A549 treated with CpdA at 1 μM for 4 hours (cell line): Measurements from ENCODE around the gene PCDHGA11. TPM values are rescaled to one million over a fixed set of nuclear protein-coding genes. Genes with fewer than 3 reads are reported as not detected.

Experiments used
- total RNA-seq: library from RNA; stranded (reverse); fragments of 200-300 nt; extraction: Qiagen RNA extraction; gene quantifications from 5 replicates; pipeline ENCODE4 v1.2.3, GENCODE V29; 2022; ENCODE audit warnings: low read depth

Gene PCDHGA11
- 0.02 TPM in 1 of 5 replicates, not detected in the others for total RNA-seq

DNA sequence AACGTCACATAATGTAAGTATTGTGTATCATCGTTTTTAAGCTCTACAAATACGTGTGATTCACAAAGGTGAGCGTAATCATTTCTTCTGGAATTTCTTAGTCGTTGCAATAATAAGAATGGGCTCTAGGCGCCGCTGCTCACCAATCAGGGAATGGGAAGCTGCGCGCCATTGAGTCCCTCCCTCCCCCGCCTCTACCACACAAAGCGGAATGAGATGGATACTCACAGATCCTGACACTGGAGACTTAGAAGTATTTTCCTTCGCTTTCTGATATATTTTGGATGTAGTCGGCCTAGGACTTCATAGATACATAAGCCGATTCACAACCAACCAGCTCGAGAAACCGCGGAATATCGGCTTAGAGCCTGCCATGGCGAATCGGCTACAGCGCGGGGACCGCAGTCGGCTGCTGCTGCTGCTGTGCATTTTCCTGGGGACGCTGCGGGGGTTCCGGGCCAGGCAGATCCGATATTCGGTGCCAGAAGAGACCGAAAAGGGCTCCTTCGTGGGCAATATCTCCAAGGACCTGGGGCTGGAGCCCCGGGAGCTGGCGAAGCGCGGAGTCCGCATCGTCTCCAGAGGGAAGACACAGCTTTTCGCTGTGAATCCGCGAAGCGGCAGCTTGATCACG, at the start of gene PCDHGA11:
Gene PCDHGA11, plus strand, starts transcription at position 197 of the 634 bp plus-strand sequence. Its CDS starts 177 bp downstream, at position 374.

DNA sequence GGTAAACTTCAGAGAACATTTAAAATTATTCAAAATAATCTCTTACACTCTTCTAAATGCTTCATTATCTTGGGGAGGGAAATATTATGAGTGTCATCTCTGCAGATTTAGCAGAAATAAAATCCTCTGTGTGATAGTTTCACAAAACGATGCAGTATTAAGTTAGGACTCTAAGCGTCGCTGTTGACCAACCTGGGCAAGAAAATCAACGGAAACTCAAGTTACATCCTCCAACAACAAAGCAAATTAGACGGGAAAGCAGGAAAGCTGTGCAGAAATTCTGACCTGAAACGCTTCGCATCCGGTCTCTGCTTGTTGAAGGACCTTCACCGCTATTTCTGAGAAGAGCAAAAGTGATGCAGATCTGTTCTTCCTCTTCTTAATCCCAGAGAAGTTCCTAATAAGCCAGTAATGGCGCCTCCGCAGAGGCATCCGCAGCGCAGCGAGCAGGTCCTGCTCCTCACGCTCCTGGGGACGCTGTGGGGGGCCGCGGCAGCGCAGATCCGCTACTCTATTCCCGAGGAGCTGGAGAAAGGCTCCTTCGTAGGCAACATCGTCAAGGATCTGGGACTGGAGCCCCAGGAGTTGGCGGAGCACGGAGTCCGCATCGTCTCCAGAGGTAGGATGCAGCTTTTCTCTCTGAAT, 47.1 kb upstream of the PCDHGA11 start, which contains the start of gene PCDHGA6:
Gene PCDHGA6, plus strand, starts transcription at position 219 of the 645 bp plus-strand sequence. Its CDS starts 193 bp downstream, at position 412.

DNA sequence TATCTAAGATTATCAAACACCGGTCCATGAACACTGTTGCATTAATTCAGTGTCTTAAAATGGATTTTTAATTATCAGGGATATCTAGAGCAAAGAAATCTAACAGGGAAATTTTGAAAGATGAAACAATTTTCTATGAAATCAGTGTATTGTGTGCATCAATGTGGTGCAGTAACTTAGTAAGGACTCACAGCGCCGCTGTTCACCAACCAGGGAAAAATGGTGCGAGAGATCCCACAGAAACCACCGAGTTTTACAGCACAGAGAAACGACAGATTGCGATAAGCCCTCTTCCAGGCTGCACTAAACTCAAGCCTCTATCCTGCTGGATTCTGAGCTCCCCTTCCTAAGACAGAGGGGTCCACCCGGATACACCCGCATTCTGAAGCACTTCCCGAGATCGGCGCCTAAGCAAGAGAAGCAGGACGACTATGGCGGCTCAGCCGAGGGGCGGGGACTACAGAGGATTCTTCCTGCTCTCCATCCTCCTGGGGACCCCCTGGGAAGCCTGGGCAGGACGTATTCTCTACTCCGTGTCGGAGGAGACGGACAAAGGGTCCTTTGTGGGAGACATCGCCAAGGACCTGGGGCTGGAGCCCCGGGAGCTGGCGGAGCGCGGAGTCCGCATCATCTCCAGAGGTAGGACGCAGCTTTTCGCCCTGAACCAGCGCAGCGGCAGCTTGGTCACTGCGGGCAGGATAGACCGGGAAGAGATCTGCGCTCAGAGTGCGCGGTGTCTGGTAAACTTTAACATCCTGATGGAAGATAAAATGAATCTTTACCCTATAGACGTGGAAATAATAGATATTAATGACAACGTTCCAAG, 38.2 kb upstream of the PCDHGA11 start, which contains the start of gene PCDHGA7:
Gene PCDHGA7, plus strand, starts transcription at position 274 of the 826 bp plus-strand sequence. Its CDS starts 158 bp downstream, at position 432.

DNA sequence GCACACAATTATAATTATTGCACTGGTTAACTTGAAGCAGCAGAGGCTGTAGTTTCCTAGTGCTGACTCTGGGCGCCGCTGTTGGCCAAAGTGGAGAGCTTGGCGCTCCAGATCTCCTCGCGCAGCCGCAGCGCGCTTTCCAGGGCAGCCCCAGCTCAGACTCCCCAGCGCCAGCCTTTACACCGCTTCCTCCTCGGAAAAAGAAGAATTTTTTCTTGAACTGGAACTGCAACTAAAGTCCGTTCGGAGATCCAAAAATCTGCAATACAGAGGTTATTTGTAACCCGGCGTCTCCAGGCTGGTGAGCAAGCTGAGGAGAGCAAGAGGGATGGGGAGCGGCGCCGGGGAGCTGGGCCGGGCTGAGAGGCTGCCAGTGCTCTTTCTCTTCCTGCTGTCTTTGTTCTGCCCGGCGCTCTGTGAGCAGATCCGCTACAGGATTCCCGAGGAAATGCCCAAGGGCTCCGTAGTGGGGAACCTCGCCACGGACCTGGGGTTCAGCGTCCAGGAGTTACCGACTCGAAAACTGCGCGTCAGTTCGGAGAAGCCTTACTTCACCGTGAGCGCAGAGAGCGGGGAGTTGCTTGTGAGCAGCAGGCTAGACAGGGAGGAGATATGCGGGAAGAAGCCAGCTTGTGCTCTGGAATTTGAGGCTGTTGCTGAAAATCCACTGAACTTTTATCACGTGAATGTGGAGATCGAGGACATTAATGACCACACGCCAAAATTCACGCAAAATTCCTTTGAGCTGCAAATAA, 33.1 kb upstream of the PCDHGA11 start, which contains the start of gene PCDHGB4:
Gene PCDHGB4, plus strand, starts transcription at position 142 of the 755 bp plus-strand sequence. Its CDS starts 187 bp downstream, at position 329.

DNA sequence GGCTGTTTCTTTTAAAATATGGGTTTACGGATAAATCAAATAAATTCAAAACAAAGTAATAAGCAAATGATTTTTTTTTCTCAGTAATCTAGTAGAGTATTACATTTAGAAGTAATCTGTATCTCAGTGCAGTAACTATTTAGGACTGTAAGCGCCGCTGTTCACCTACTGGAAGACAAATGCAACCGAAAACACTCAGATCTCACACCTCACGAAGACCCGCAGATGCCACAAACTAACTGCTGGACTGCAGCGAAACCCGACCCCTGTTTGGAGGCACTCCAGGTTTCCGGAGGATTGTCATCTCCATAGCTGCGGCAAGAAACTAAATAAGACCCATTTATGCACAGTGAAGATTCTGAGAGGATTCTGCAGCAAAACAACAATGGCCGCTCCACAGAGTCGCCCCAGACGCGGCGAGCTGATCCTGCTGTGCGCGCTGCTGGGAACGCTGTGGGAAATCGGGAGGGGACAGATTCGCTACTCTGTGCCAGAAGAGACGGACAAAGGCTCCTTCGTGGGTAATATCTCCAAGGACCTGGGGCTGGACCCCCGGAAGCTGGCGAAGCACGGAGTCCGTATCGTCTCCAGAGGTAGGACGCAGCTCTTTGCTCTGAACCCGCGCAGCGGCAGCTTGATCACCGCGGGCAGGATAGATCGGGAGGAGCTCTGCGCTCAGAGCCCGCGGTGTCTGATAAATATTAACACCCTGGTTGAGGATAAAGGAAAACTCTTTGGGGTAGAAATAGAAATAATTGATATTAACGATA, 28.2 kb upstream of the PCDHGA11 start, which contains the start of gene PCDHGA8:
Gene PCDHGA8, plus strand, starts transcription at position 205 of the 770 bp plus-strand sequence. Its CDS starts 181 bp downstream, at position 386.

DNA sequence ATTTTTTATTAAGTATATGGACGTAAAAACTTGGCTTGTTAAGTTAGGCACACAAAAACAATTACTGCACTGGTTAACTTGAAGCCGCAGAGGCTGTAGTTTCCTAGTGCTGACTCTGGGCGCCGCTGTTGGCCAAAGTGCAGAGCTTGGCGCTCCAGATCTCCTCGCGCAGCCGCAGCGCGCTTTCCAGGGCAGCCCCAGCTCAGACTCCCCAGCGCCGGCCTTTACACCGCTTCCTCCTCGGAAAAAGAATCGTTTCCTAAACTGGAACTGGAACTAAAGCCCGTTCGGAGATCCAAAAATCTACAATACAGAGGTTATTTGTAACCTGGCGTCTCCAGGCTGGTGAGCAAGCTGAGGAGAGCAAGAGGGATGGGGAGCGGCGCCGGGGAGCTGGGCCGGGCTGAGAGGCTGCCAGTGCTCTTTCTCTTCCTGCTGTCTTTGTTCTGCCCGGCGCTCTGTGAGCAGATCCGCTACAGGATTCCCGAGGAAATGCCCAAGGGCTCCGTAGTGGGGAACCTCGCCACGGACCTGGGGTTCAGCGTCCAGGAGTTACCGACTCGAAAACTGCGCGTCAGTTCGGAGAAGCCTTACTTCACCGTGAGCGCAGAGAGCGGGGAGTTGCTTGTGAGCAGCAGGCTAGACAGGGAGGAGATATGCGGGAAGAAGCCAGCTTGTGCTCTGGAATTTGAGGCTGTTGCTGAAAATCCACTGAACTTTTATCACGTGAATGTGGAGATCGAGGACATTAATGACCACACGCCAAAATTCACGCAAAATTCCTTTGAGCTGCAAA, 22.9 kb upstream of the PCDHGA11 start, which contains the start of gene PCDHGB5:
Gene PCDHGB5, plus strand, starts transcription at position 192 of the 796 bp plus-strand sequence. Its CDS starts 181 bp downstream, at position 373.

DNA sequence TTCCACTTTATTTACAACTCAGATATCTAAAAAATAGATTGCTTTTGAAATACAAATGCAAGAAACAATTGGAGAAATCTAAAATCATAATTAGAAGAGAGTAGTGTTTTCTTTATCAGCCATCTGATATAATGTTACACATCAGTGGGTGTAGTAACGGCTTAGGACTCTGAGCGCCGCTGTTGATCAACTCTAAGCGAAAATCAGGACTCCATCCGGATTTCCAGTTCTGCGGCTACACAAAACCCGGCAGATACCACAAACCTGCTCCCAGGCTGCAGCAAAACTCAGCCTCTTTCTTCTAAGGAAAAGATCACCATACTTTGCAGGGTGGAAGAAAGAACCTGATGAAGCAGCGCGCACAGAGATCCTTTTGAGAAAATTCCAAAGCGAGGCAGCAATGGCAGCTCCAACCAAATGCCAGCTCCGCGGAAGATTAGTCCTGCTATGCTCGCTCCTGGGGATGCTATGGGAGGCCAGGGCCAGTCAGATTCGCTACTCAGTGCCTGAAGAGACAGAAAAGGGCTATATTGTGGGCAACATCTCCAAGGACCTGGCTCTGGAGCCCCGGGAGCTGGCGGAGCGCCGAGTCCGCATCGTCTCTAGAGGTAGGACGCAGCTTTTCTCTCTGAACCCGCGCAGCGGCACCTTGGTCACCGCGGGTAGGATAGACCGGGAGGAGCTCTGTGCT, 18.2 kb upstream of the PCDHGA11 start, which contains the start of gene PCDHGA9:
Gene PCDHGA9, plus strand, starts transcription at position 226 of the 691 bp plus-strand sequence. Its CDS starts 175 bp downstream, at position 401.

DNA sequence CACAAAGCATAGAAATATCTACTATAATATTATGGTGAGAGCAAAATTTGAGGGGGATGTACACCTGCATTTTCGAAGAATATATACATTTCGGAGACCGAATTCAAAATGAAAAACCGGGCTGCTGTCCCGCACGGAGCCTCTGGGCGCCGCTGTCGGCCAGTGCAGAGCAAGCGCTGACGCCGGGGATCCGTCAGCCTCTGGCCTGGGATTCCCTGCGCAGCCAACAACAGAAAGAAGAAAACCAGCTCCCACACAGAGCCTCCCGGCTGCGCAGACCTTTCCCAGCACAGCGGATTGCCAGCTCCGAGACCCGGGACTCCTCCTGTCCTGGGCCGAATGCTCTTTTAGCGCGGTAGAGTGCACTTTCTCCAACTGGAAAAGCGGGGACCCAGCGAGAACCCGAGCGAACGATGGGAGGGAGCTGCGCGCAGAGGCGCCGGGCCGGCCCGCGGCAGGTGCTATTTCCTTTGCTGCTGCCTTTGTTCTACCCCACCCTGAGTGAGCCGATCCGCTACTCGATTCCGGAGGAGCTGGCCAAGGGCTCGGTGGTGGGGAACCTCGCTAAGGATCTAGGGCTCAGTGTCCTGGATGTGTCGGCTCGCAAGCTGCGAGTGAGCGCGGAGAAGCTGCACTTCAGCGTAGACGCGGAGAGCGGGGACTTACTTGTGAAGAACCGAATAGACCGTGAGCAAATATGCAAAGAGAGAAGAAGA, 12.9 kb upstream of the PCDHGA11 start, which contains the start of gene PCDHGB6:
Gene PCDHGB6, plus strand, starts transcription at position 232 of the 716 bp plus-strand sequence. Its CDS starts 182 bp downstream, at position 414.

DNA sequence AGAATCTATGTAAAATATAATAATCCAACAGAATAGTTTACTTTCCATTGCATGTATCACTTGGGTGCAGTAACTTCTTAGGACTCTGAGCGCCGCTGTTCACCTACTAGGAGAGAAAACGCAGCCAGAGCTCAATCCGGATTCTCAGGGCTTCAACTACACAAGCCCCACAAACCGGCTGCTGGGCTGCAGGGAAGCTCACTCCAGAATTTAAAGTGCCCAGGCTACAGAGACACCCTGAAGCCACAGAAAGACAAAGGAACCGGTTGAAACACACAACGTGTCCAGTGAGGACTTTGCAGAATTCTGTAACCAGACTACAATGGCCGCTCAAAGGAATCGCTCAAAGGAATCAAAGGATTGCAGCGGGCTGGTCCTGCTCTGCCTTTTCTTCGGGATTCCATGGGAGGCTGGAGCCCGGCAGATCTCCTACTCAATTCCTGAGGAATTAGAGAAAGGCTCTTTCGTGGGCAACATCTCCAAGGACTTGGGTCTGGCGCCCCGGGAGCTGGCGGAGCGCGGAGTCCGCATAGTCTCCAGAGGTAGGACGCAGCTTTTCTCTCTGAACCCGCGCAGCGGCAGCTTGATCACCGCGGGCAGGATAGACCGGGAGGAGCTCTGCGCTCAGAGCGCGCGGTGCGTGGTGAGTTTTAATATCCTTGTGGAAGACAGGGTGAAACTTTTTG, 7.9 kb upstream of the PCDHGA11 start, which contains the start of gene PCDHGA10:
Gene PCDHGA10, plus strand, starts transcription at position 134 of the 686 bp plus-strand sequence. Its CDS starts 189 bp downstream, at position 323.

DNA sequence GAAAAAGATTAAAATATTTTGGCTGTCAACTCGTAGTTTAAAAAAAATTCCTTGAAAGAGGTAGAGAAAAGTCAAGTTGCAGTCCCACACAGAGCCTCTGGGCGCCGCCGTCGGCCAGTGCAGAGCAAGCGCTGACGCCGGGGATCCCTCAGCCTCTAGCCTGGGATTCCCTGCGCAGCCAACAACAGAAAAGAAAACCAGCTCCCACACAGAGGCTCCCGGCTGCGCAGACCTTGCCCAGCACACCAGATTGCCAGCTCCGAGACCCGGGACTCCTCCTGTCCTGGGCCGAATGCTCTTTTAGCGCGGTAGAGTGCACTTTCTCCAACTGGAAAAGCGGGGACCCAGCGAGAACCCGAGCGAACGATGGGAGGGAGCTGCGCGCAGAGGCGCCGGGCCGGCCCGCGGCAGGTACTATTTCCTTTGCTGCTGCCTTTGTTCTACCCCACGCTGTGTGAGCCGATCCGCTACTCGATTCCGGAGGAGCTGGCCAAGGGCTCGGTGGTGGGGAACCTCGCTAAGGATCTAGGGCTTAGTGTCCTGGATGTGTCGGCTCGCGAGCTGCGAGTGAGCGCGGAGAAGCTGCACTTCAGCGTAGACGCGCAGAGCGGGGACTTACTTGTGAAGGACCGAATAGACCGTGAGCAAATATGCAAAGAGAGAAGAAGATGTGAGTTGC, 3.2 kb upstream of the PCDHGA11 start, which contains the start of gene PCDHGB7:
Gene PCDHGB7, plus strand, starts transcription at position 184 of the 679 bp plus-strand sequence. Its CDS starts 183 bp downstream, at position 367.

DNA sequence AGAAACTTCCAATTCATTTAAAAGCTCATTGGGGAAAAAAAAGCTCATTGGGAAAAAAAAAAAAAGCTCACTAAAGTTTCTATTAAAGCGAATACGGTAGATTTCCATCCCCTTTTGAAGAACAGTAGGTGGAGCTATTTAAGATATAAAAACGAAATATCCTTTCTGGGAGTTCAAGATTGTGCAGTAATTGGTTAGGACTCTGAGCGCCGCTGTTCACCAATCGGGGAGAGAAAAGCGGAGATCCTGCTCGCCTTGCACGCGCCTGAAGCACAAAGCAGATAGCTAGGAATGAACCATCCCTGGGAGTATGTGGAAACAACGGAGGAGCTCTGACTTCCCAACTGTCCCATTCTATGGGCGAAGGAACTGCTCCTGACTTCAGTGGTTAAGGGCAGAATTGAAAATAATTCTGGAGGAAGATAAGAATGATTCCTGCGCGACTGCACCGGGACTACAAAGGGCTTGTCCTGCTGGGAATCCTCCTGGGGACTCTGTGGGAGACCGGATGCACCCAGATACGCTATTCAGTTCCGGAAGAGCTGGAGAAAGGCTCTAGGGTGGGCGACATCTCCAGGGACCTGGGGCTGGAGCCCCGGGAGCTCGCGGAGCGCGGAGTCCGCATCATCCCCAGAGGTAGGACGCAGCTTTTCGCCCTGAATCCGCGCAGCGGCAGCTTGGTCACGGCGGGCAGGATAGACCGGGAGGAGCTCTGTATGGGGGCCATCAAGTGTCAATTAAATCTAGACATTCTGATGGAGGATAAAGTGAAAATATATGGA, 9.7 kb downstream of the PCDHGA11 start, which contains the start of gene PCDHGA12:
Gene PCDHGA12, plus strand, starts transcription at position 176 of the 782 bp plus-strand sequence. Its CDS starts 253 bp downstream, at position 429.

Other genes with a start within 250 kb of the PCDHGA11 start
- gene PCDHB7, start 248.4 kb upstream of the PCDHGA11 start, total RNA-seq: 0.01 TPM in 1 of 5 replicates, not detected in the others
- 0.24 to 0.42 TPM (median 0.37 TPM) in 5 replicates for gene PCDHB8, start 243.3 kb upstream of the PCDHGA11 start, total RNA-seq
- gene PCDHB16, start 238.7 kb upstream of the PCDHGA11 start, total RNA-seq: 0.05 to 0.10 TPM (median 0.08 TPM) in 4 of 5 replicates, not detected in the other
- 0.01 to 0.03 TPM in 2 of 5 replicates, not detected in the others for gene PCDHB9, start 233.9 kb upstream of the PCDHGA11 start, total RNA-seq
- gene PCDHB10, start 228.7 kb upstream of the PCDHGA11 start, total RNA-seq: 0.03 to 0.06 TPM in 2 of 5 replicates, not detected in the others
- 0.06 to 0.14 TPM (median 0.09 TPM) in 5 replicates for gene PCDHB11, start 221.4 kb upstream of the PCDHGA11 start, total RNA-seq
- 0.07 TPM in 1 of 5 replicates, not detected in the others for gene PCDHB12, start 212.3 kb upstream of the PCDHGA11 start, total RNA-seq
- gene PCDHB13, start 207.1 kb upstream of the PCDHGA11 start, total RNA-seq: 0.02 to 0.08 TPM (median 0.07 TPM) in 5 replicates
- 0.06 to 0.13 TPM (median 0.09 TPM) in 5 replicates for gene PCDHB14, start 197.7 kb upstream of the PCDHGA11 start, total RNA-seq
- gene PCDHB15, start 175.7 kb upstream of the PCDHGA11 start, total RNA-seq: 0.05 to 0.07 TPM (median 0.06 TPM) in 4 of 5 replicates, not detected in the other
- not detected in 5 replicates for gene SLC25A2, start 117.0 kb upstream of the PCDHGA11 start, total RNA-seq
- 66.8 to 81.4 TPM (median 74.0 TPM) in 5 replicates for gene TAF7, start 100.3 kb upstream of the PCDHGA11 start, total RNA-seq
- 0.27 to 0.49 TPM (median 0.31 TPM) in 5 replicates for gene PCDHGA1, start 90.5 kb upstream of the PCDHGA11 start, total RNA-seq
- 0.44 to 0.73 TPM (median 0.59 TPM) in 5 replicates for gene PCDHGA2, start 82.3 kb upstream of the PCDHGA11 start, total RNA-seq
- 0.05 to 0.09 TPM in 2 of 5 replicates, not detected in the others for gene PCDHGA3, start 77.2 kb upstream of the PCDHGA11 start, total RNA-seq
- gene PCDHGB1, start 71.0 kb upstream of the PCDHGA11 start, total RNA-seq: 1.0 to 2.1 TPM (median 1.9 TPM) in 5 replicates
- 0.08 to 0.20 TPM (median 0.10 TPM) in 5 replicates for gene PCDHGA4, start 66.0 kb upstream of the PCDHGA11 start, total RNA-seq
- 0.07 to 0.19 TPM (median 0.17 TPM) in 5 replicates for gene PCDHGB2, start 61.1 kb upstream of the PCDHGA11 start, total RNA-seq
- gene PCDHGA5, start 56.9 kb upstream of the PCDHGA11 start, total RNA-seq: 0.11 to 0.17 TPM (median 0.15 TPM) in 5 replicates
- gene PCDHGB3, start 50.8 kb upstream of the PCDHGA11 start, total RNA-seq: 0.15 to 0.35 TPM (median 0.20 TPM) in 5 replicates
- gene PCDHGA6, start 47.2 kb upstream of the PCDHGA11 start, total RNA-seq: 0.13 to 0.28 TPM (median 0.22 TPM) in 5 replicates
- gene PCDHGA7, start 38.3 kb upstream of the PCDHGA11 start, total RNA-seq: 0.72 to 1.3 TPM (median 0.96 TPM) in 5 replicates
- 0.66 to 1.0 TPM (median 0.73 TPM) in 5 replicates for gene PCDHGB4, start 33.4 kb upstream of the PCDHGA11 start, total RNA-seq
- gene PCDHGA8, start 28.4 kb upstream of the PCDHGA11 start, total RNA-seq: 0.02 TPM in 2 of 5 replicates, not detected in the others
- 1.9 to 2.8 TPM (median 2.4 TPM) in 5 replicates for gene PCDHGB5, start 23.1 kb upstream of the PCDHGA11 start, total RNA-seq
- 0.06 to 0.14 TPM (median 0.08 TPM) in 3 of 5 replicates, not detected in the others for gene PCDHGA9, start 18.3 kb upstream of the PCDHGA11 start, total RNA-seq
- 0.06 to 0.12 TPM (median 0.09 TPM) in 4 of 5 replicates, not detected in the other for gene PCDHGB6, start 13.0 kb upstream of the PCDHGA11 start, total RNA-seq
- 0.01 TPM in 1 of 5 replicates, not detected in the others for gene PCDHGA10, start 8.1 kb upstream of the PCDHGA11 start, total RNA-seq
- gene PCDHGB7, start 3.4 kb upstream of the PCDHGA11 start, total RNA-seq: 0.03 to 0.16 TPM (median 0.07 TPM) in 5 replicates
- gene PCDHGA12, start 9.5 kb downstream of the PCDHGA11 start, total RNA-seq: 0.02 TPM in 1 of 5 replicates, not detected in the others
- 6.1 to 7.1 TPM (median 6.4 TPM) in 5 replicates for gene PCDHGC3, start 54.9 kb downstream of the PCDHGA11 start, total RNA-seq
- 0.02 to 0.15 TPM (median 0.05 TPM) in 3 of 5 replicates, not detected in the others for gene PCDHGC4, start 64.0 kb downstream of the PCDHGA11 start, total RNA-seq
- gene PCDHGC5, start 68.0 kb downstream of the PCDHGA11 start, total RNA-seq: 0.05 TPM in 1 of 5 replicates, not detected in the others
- gene DIAPH1, start 197.9 kb downstream of the PCDHGA11 start, total RNA-seq: 91.7 to 103 TPM (median 97.5 TPM) in 5 replicates
- 46.7 to 56.5 TPM (median 52.2 TPM) in 5 replicates for gene HDAC3, start 215.8 kb downstream of the PCDHGA11 start, total RNA-seq
- 4.3 to 5.2 TPM (median 4.6 TPM) in 5 replicates for gene RELL2, start 215.9 kb downstream of the PCDHGA11 start, total RNA-seq
- 6.2 to 12.3 TPM (median 9.7 TPM) in 5 replicates for gene FCHSD1, start 230.4 kb downstream of the PCDHGA11 start, total RNA-seq